GM18858 (cell line): ENCODE results near the gene PDGFC.

Experiments used
- ATAC-seq: cut with Tn5 transposase; IDR thresholded peaks from one replicate; pipeline ENCODE4 v1.9.1; 2021; ENCODE audit not compliant: unreplicated experiment

The PDGFC gene

DNA sequence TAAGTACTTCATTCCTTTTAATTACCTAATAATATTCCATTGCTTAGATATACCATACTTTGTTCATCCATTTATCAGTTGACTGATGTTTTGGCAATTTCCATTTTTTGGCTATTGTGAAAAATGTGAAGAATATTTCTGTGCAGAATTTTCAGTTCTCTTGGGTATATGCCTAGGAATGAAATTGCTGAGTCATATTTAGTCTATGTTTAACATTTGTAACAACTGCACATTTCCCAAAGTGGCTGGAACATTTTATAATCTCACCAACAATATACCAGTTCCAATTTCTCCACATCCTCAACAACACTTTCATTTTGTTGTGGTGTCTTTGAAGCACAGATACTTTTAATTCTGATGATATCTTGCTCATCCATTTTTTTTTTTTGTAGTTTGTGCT lies 215.5 kb downstream of the PDGFC start:
- no peak for ATAC-seq

GRCh38 chr4:156754832-156755570 lies 216.6 kb downstream of the PDGFC start:
- no peak for ATAC-seq

- no peak for ATAC-seq
Measured at GRCh38 chr4:156751486-156751885, 220.1 kb downstream of the PDGFC start.

DNA sequence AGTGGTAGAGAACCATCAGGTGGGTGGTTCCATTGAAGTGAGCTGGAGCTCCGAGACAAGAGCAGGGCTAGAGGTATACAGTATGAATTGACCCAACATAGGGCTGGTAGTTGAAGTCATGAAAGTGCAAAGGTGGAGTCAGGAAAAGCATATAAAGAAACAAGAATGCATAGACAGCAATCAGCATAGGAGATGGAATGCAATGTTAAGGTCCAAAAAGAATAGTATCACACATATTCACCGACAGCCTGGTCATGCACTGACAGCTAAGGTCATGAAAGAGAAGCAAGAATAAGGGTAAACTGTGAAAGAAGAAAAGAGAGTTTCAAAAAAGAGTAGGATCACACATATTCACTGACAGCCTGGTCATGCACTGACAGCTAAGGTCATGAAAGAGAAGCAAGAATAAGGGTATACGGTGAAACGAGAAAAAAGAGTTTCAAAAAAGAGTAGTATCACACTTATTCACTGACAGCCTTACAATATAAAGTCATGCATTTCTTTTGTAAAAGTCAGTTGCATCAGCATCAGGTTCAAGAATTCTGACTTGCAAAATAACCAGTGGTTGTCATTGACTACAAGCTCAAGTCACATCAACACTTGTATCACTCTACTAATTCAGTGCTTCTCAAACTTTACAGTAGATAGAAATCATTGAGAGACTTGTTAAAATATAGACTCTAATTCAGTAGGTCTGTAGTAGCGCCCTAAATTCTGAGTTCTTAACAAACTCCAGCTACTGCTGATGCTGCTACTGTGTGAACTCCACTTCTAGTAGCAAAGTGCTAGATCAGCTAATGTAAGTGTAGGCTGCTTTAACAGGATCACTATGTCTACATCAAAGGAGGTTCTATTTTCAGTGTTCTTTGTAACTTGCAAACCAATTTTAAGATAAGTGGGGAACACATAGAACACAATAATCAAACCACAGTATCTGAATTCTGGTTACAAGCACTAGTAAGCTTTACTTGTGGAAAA lies 221.9 kb downstream of the PDGFC start:
- no peak for ATAC-seq

DNA sequence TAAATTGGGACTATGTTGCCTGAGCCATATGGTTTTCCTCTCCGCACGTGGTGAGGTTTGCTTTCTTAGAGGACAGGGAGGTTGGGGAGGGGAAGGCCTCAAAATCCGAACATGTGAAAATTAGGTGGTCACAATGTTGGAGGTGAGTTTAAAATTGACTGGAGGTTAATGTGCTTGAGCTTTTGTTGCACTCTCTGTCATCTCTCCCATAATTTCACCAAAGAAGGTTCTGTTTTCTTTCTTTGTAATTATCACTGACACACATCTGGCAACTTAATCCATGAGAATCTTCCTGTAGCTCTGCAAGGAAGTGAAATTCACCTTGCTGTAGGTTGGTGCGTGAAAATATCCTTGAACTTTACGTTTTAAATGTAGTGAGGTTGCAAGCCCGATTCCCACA lies 225.5 kb downstream of the PDGFC start:
- no peak for ATAC-seq

GRCh38 chr4:156738766-156739165 lies 232.8 kb downstream of the PDGFC start:
- no peak for ATAC-seq

DNA sequence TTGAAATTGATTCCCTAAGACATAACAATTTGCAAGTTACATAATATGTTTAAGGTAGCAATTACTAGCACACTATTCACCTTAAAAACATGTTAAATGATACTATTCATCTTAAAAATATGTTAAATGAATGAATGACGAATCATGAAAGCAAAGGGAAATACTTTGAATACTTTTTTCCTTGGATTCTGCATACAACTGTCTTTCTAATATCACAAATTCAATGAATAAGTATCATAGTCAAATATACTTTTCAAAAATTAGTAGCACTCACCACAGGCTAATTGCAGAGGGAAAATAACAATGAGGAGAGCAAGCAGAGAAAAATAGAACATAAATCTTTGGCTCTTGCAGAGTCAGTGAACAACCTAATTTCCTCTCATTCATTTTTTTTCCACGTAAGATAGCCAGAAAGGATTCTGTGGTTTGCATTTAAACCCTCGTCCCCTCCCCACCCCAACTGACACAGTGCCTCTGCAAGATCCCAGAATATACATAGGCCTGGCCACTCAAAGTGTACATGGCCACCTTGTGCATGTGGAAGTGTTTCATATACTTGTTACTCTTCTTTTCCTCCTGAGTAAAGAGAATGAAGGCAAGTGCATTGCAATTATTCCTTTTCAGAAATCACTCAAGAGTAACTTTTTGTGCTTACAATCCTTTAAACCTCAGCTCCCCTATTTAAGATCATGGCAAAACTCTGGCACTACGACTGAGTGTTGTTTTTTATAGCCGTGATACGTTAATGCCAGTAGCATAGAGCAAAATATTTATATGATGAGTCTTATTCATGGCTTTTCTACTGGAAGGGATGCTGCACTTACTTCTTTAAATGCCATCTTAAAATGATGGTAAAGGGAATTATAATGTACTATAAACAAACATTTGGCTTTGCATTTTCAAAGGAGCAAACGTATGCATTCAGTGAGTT lies 236.4 kb downstream of the PDGFC start:
- no peak for ATAC-seq

DNA sequence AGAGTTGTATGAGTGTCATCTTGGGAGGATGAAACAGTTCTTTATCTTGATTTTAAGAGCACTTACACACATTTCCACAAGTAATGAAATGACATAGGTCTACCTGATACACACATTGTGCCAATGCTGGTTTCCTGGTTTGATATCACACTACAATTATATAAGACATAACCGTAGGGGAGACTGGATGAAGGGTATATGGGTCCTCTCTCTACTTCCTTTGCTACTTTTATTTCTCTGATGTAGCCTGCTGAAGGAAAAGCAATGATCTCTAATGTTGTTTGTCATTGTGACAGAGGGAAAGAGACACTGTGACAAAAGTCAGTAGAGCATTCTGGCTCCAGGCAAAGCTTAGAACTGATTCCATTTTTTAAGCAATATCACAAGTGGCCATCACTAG lies 238.0 kb downstream of the PDGFC start:
- no peak for ATAC-seq

GRCh38 chr4:156732634-156733033 lies 239.0 kb downstream of the PDGFC start:
- ATAC-seq: no peak

DNA sequence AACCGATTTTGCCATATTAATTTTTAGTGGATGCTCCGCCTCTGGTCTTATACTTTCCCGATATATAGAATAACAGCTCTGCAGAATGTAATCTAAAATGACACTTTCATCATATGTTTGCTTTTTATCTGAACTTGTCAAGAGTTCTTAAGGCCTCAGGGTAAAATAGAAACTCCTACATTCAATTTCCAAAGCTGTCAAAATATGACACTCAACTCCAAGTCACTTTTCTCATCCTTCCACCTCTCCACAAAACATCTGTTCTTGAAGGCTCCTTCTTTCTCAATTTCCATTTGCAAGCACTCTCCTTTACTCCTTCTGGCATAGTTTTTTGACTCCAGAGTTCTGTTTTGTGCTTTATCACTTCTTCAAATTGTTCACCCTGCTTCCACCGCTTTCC lies 242.2 kb downstream of the PDGFC start:
- ATAC-seq: no peak

DNA sequence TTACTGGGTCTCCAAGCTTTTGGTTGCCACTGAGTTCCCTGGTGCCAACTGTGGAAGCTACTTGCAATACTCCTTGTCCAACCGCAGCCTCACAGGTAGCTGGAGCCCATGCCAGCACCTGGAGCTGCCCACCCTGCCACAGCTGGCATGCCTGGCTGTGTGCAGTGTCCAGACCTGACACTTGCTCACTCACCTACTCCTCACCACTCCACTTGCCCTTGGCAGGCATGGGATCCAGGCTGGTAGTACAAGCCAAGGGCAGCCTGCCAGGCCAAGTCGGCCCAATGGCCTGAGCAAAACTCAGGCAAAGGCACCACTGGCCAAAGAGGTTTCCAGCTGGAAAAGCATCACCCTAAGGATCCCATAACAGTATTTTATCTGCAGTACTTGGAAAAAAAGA lies 246.3 kb downstream of the PDGFC start:
- ATAC-seq: no peak

- no peak for ATAC-seq
Measured at GRCh38 chr4:156723951-156724668, 247.5 kb downstream of the PDGFC start.

- ATAC-seq: no peak
Measured at GRCh38 chr4:156718226-156718625, 253.4 kb downstream of the PDGFC start.

GRCh38 chr4:156711193-156711590 lies 260.4 kb downstream of the PDGFC start:
- no peak for ATAC-seq
